Gastrocnemius medialis (tissue), 4 donors: Measurements from ENCODE around the gene SYCN.

Experiments used
- CTCF ChIP-seq, 5 experiments: fragments of 450-650 bp in 3 of 5; fragments of 200-600 bp in 2 of 5; sonication (generic) in 2 of 5; IDR thresholded peaks in 4 of 5; conservative IDR thresholded peaks in 1 of 5; 1 replicate in 4 of 5; 2 replicates in 1 of 5; pipeline ENCODE4 v1.5.1; 2016 to 2019; ENCODE audit warnings: antibody characterized with exemption in 5 of 5, mild to moderate bottlenecking in 3 of 5, moderate library complexity in 3 of 5
- POLR2A ChIP-seq, 2 donors: fragments of 450-650 bp; IDR thresholded peaks; one replicate each; pipeline ENCODE4 v1.6.1; 2017; ENCODE audit warnings: antibody characterized with exemption in 2 of 2, mild to moderate bottlenecking in 2 of 2, moderate library complexity in 2 of 2

GRCh38 chr19:39223703-39224279 lies 19.7 kb upstream of the SYCN start:
- no peak for TF ChIP-seq CTCF (IDR thresholded peaks at IDR 0.05 in 4 of 5, conservative IDR thresholded peaks at IDR 0.05 in 1 of 5)
- no peak for TF ChIP-seq POLR2A (IDR thresholded peaks at IDR 0.05)
